Measurements from ENCODE around the gene EIPR1. TPM values are rescaled to one million over a fixed set of nuclear protein-coding genes. Genes with fewer than 3 reads are reported as not detected.

Gene EIPR1
- total RNA-seq, 1 experiment from 2014 or later = 27.8 TPM

- WGBS (ENCODE audit: extremely low coverage, insufficient read length, low lambda C conversion rate) = no CpG with 5 or more reads among the region's 6 CpGs
- Histone ChIP-seq H3K9me3 (ENCODE audit: control insufficient read depth, low read depth, low read length) (peaks cover 21% of the 10 kb centered on the region), H4K91ac (ENCODE audit: insufficient read length, low read depth, low read length) (no peak overlapping the region), H2BK20ac (ENCODE audit: low read depth, low read length, poor library complexity, severe bottlenecking) (no peak overlapping the region), H3K4me2 (ENCODE audit: insufficient read depth, insufficient read length, low read length) (no peak overlapping the region), H2BK5ac (ENCODE audit: insufficient read length, low read length) (no peak overlapping the region), H3K56ac (ENCODE audit: insufficient read length, low read depth, low read length) (no peak overlapping the region), H3K79me1 (ENCODE audit: insufficient read depth, low read depth, low read length, poor library complexity, severe bottlenecking) (no peaks in the 10 kb centered on the region), H3K18ac (ENCODE audit: insufficient read length, low read depth, low read length) (no peak overlapping the region), H2BK15ac (ENCODE audit: low read depth, low read length) (no peak overlapping the region), H3K79me2 (ENCODE audit: insufficient read depth, low read length) (no peaks in the 10 kb centered on the region), H2AFZ (ENCODE audit: low read length) (no peak overlapping the region), H4K8ac (replicated peaks; ENCODE audit: insufficient read length, low read depth, low read length) (no peak overlapping the region), H3K9ac (ENCODE audit: extremely low read depth, insufficient read length, low read length) (no peak overlapping the region), H3K4me1 (ENCODE audit: insufficient read depth, low read length) (peaks cover 5% of the 10 kb centered on the region; the same call in 1 of the 2 replicates), H3K23me2 (ENCODE audit: insufficient read length, low read depth, low read length, poor library complexity, severe bottlenecking) (no peaks in the 10 kb centered on the region), H4K20me1 (ENCODE audit: control insufficient read depth, insufficient read depth, insufficient read length) (no peaks in the 10 kb centered on the region), H3T11ph (ENCODE audit: low read length) (no peak overlapping the region), H2BK12ac (ENCODE audit: insufficient read length, low read depth, low read length) (no peak overlapping the region), H3K27me3 (ENCODE audit: insufficient read depth, low read length) (no peaks in the 10 kb centered on the region), H4K5ac (ENCODE audit: insufficient read length, low read depth, low read length) (no peak overlapping the region), H3K4ac (ENCODE audit: low read depth, low read length) (no peak overlapping the region), H2BK120ac (ENCODE audit: low read depth, low read length, poor library complexity, severe bottlenecking) (no peak overlapping the region), H3K23ac (ENCODE audit: insufficient read length, low read depth, low read length) (no peak overlapping the region), H3K27ac (ENCODE audit: insufficient read length, low read depth, low read length) (no peak overlapping the region), H2AK5ac (ENCODE audit: insufficient read length, low read length) (no peak overlapping the region), H3K14ac (ENCODE audit: insufficient read depth, low read length) (no peak overlapping the region; the same call in 1 of the 2 replicates)
- no peak for DNase-seq
- Mint-ChIP-seq H3K4me1 (peaks cover 13 to 17% of the 10 kb centered on the region in 2 experiments), H3K36me3 (ENCODE audit: insufficient read depth in 1 of 3, low read depth in 3 of 3) (peaks cover 35 to 43% (median 40%) of the 10 kb centered on the region in 3 experiments), H3K27me3 (ENCODE audit: low read depth) (no peaks in the 10 kb centered on the region), H3K27ac (no peak overlapping the region; a peak in 2 of 7 replicates), H3K9me3 (peaks cover 28 to 32% of the 10 kb centered on the region in 2 experiments), H3K4me3 (no peak overlapping the region)
- no peak for TF ChIP-seq CTCF (conservative IDR thresholded peaks at IDR 0.05)
Measured at GRCh38 chr2:3246406-3246805, 131.2 kb downstream of the EIPR1 start.
